Measurements from ENCODE around the gene TCEAL3.
"Not testable (repeated sequence)": the region's sequence is repeated elsewhere in the genome, so short reads cannot be mapped to it uniquely, and the experiment has no call there.

The TCEAL3 gene

DNA sequence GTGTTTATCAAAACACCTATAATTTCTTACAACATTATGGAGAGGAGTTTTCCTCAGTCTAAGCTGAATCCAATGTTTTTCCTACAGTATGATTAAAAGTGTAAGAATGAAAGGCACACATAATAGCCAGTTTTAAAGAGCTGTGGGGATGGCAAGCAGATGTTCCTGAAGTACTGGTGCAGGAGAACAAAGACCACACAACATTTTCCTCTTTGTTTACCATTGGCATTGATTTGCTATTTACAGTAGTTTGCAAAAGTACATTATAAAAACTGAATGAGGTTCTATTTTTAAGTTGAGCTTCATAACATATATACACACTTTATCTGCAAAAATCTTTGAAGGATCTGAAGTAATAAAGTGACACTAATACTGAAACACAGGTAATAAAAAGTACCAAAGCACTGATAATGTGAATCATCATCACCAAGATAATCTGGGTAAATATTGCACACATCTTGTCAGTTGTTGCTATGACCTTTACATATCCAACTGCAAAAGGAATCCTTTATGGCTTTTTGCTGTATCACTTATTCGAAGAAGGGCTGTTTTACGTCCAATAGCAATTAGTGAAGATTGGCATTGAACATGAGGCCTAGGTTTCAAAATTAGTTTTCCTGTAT, 43.5 kb downstream of the TCEAL3 start:
- Histone ChIP-seq H3K9me3 (ENCODE audit: control insufficient read depth, low read depth, low read length) (no peaks in the 10 kb centered on the region), H3K27ac (ENCODE audit: low read length) (no peak overlapping the region), H3K9ac (ENCODE audit: low read length) (no peak overlapping the region)

GRCh38 chrX:103655230-103656000, 47.7 kb downstream of the TCEAL3 start:
- not testable (repeated sequence) for H3K27ac ChIP-seq (ENCODE audit: low read length); H3K36me3 ChIP-seq (ENCODE audit: control insufficient read depth, low read depth, low read length); H3K27me3 ChIP-seq (ENCODE audit: control insufficient read depth, insufficient read depth, low read length); H3K9me3 ChIP-seq (ENCODE audit: control insufficient read depth, low read depth, low read length); H3K9ac ChIP-seq (ENCODE audit: low read length); H3K4me3 ChIP-seq (ENCODE audit: low read length); H3K4me1 ChIP-seq (ENCODE audit: control insufficient read depth, low read depth, low read length)

More for the DNA sequence above, 43.5 kb downstream of the TCEAL3 start:
- no peaks in the 10 kb centered on the region for H3K4me1 ChIP-seq (ENCODE audit: control insufficient read depth, low read depth, low read length)
- H3K4me3 ChIP-seq (ENCODE audit: low read length): no peak overlapping the region
- no peaks in the 10 kb centered on the region for H3K36me3 ChIP-seq (ENCODE audit: control insufficient read depth, low read depth, low read length)
- H3K27me3 ChIP-seq (ENCODE audit: control insufficient read depth, insufficient read depth, low read length): no peaks in the 10 kb centered on the region

DNA sequence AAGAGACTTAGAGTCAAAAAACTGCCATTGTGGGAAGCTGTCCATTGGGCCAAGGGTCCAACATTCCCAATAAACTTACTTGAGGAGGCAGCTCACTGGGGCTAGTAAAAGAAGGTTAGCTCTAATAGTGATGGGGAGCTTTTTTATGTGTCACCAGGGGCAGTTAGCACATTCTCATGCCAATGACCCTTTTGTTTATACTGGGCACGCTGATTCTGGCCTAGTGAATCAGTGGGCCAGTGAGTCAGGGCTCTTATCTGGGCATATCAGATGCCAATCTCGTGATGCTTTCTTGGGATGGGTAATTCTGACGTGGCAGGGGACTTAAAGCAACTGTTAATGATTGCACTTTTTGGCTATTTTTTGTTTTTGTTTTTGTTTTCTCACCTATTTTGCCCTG, 48.9 kb downstream of the TCEAL3 start:
- Histone ChIP-seq H3K9ac (ENCODE audit: low read length) (no peak overlapping the region), H3K9me3 (ENCODE audit: control insufficient read depth, low read depth, low read length) (no peaks in the 10 kb centered on the region), H3K4me1 (ENCODE audit: control insufficient read depth, low read depth, low read length) (no peaks in the 10 kb centered on the region), H3K36me3 (ENCODE audit: control insufficient read depth, low read depth, low read length) (no peaks in the 10 kb centered on the region), H3K4me3 (ENCODE audit: low read length) (no peak overlapping the region), H3K27me3 (ENCODE audit: control insufficient read depth, insufficient read depth, low read length) (no peaks in the 10 kb centered on the region), H3K27ac (ENCODE audit: low read length) (no peak overlapping the region)

DNA sequence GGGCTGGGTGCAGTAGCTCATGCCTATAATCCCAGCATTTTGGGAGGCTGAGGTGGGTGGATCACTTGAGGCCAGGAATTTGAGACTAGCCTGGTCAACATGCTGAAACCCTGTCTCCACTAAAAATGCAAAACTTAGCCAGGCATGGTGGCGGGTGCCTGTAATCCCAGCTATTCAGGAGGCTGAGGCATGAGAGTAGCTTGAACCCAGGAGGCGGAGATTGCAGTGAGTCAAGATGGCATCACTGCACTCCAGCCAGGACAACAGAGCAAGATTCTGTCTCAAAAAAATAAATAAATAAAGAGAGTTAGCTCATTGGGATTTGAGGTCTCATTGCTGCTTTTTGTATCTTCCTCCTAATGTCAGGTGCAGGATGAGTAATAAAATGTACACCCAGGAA, 49.3 kb downstream of the TCEAL3 start:
- not testable (repeated sequence) for H3K9me3 ChIP-seq (ENCODE audit: control insufficient read depth, low read depth, low read length); H3K4me3 ChIP-seq (ENCODE audit: low read length); H3K9ac ChIP-seq (ENCODE audit: low read length); H3K27me3 ChIP-seq (ENCODE audit: control insufficient read depth, insufficient read depth, low read length); H3K4me1 ChIP-seq (ENCODE audit: control insufficient read depth, low read depth, low read length); H3K27ac ChIP-seq (ENCODE audit: low read length); H3K36me3 ChIP-seq (ENCODE audit: control insufficient read depth, low read depth, low read length)

DNA sequence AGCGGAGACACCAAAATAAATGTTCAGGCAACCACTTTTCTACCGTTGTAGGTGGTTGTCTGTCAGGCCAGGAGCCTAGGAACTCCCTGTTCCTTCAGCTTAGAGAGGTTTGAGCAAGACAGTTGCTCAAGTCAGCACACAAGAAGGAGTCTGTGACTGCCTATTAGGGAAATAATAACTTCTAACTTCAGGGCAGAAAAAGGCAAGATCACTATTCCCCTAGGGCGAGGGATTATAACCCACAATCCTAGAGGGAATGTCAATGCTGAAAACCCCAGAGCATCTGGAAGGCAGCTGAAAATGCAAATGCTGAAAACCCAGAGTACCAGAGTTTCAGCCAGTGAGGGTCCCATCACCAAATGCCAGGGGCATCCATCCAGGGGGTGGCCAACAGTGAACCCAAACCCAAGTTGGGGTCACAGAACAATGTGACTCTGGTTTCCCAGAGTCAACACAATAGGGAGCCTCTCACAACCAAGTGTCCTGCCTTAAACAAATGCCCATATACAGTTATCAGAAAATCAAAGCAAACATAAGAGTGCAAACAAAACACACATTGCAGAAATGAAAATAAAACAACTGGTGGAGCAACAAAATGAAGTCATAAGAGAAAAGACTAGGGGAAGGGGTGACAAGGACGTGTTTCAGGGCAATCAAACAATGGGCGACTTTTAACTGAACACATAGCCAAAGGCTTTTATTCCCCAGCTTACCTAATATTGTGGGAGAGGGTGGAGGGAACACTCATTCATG, 51.1 kb downstream of the TCEAL3 start:
- H3K4me1 ChIP-seq (ENCODE audit: control insufficient read depth, low read depth, low read length): no peaks in the 10 kb centered on the region
- no peaks in the 10 kb centered on the region for H3K9me3 ChIP-seq (ENCODE audit: control insufficient read depth, low read depth, low read length)
- H3K36me3 ChIP-seq (ENCODE audit: control insufficient read depth, low read depth, low read length): no peaks in the 10 kb centered on the region
- no peak overlapping the region for H3K4me3 ChIP-seq (ENCODE audit: low read length)
- H3K27ac ChIP-seq (ENCODE audit: low read length): no peak overlapping the region
- H3K9ac ChIP-seq (ENCODE audit: low read length): no peak overlapping the region
- no peaks in the 10 kb centered on the region for H3K27me3 ChIP-seq (ENCODE audit: control insufficient read depth, insufficient read depth, low read length)

- H3K4me3 ChIP-seq (ENCODE audit: low read length); H3K36me3 ChIP-seq (ENCODE audit: control insufficient read depth, low read depth, low read length); H3K27me3 ChIP-seq (ENCODE audit: control insufficient read depth, insufficient read depth, low read length); H3K4me1 ChIP-seq (ENCODE audit: control insufficient read depth, low read depth, low read length); H3K9me3 ChIP-seq (ENCODE audit: control insufficient read depth, low read depth, low read length); H3K9ac ChIP-seq (ENCODE audit: low read length); H3K27ac ChIP-seq (ENCODE audit: low read length): not testable (repeated sequence)
Measured at GRCh38 chrX:103659460-103659859, 51.7 kb downstream of the TCEAL3 start.

Data from iPS-18a (cell line).